PC-3 (cell line): ENCODE measurements around the gene ACOXL.

Source experiments
- EZH2 ChIP-seq: fragments of 300-600 bp; sonication (generic); IDR thresholded peaks from one replicate; pipeline ENCODE4 v1.6.1; 2017; ENCODE audit warnings: antibody characterized with exemption, mild to moderate bottlenecking, low read length; ENCODE audit not compliant: unreplicated experiment
- TF ChIP-seq, protein P1 (sequence below): fragments of 300-600 bp; sonication (generic); conservative IDR thresholded peaks from 2 replicates; pipeline ENCODE4 v1.5.1; 2017; ENCODE audit warnings: antibody characterized with exemption, low read depth, mild to moderate bottlenecking, low read length

DNA sequence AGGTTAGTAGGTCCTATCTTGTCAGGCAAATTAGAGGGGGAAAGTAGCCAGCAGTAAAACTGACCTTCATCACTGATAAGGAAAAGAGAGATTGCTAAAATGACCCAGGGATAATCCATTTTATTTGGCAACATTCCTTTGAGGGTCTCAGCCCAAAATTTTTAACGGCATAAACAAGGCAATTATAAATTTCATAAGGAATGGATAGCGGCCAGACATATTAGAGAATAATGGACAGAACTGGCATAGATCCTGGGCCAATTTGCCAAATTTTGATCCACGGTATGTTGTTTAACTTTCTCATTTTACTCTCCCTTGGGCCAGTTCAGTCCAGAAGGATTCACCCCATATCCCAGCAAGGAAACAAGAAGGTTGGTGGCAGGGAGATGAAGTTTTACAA, 217.9 kb downstream of the ACOXL start:
- TF ChIP-seq EZH2: no peak
- TF ChIP-seq, protein P1, sequence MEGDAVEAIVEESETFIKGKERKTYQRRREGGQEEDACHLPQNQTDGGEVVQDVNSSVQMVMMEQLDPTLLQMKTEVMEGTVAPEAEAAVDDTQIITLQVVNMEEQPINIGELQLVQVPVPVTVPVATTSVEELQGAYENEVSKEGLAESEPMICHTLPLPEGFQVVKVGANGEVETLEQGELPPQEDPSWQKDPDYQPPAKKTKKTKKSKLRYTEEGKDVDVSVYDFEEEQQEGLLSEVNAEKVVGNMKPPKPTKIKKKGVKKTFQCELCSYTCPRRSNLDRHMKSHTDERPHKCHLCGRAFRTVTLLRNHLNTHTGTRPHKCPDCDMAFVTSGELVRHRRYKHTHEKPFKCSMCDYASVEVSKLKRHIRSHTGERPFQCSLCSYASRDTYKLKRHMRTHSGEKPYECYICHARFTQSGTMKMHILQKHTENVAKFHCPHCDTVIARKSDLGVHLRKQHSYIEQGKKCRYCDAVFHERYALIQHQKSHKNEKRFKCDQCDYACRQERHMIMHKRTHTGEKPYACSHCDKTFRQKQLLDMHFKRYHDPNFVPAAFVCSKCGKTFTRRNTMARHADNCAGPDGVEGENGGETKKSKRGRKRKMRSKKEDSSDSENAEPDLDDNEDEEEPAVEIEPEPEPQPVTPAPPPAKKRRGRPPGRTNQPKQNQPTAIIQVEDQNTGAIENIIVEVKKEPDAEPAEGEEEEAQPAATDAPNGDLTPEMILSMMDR: no peak
